DND-41 (cell line): ENCODE measurements around the gene CMTR1.

Experiments
- ATAC-seq: fragments of 200-7000 bp; cut with Tn5 transposase; 3 replicates; pipeline ENCODE4 v1.9.1; 2021; ENCODE audit warnings: low read depth; ENCODE audit not compliant: insufficient read depth
- DNase-seq: peaks from one replicate; pipeline ENCODE4 v3.0.0-alpha.2; 2020
- H2AFZ ChIP-seq: 2 replicates; pipeline ENCODE4 v1.6.0; 2012; ENCODE audit warnings: low read depth, low read length
- H3K27ac ChIP-seq: 2 replicates; pipeline ENCODE4 v1.5.1; 2012; ENCODE audit warnings: low read length, inconsistent platforms
- H3K27me3 ChIP-seq: fragments of 200-600 bp; sonication (generic); 2 replicates; pipeline ENCODE4 v1.6.0; 2012; ENCODE audit warnings: low read length, mild to moderate bottlenecking, inconsistent platforms; ENCODE audit not compliant: insufficient read depth, poor library complexity
- H3K36me3 ChIP-seq: 2 replicates; pipeline ENCODE4 v1.5.1; 2012; ENCODE audit warnings: low read length, inconsistent platforms; ENCODE audit not compliant: insufficient read depth
- H3K4me1 ChIP-seq: 2 replicates; pipeline ENCODE4 v1.5.1; 2012; ENCODE audit warnings: mild to moderate bottlenecking, low read length; ENCODE audit not compliant: insufficient read depth
- H3K4me2 ChIP-seq: 2 replicates; pipeline ENCODE4 v1.6.0; 2012; ENCODE audit warnings: mild to moderate bottlenecking, moderate library complexity, low read length, inconsistent platforms; ENCODE audit not compliant: insufficient read depth
- H3K4me3 ChIP-seq, 2 experiments: fragments of 200-600 bp in 1 of 2; shearing (Covaris generic) in 1 of 2; 2 replicates each; pipeline ENCODE4 v1.5.1; 2012 to 2016; ENCODE audit warnings: inconsistent platforms in 2 of 2, low read length in 2 of 2, mild to moderate bottlenecking in 2 of 2, low read depth in 1 of 2, moderate library complexity in 1 of 2
- H3K79me2 ChIP-seq: 2 replicates; pipeline ENCODE4 v1.6.0; 2012; ENCODE audit warnings: low read length, inconsistent platforms; ENCODE audit not compliant: insufficient read depth
- H3K9ac ChIP-seq: 2 replicates; pipeline ENCODE4 v1.6.0; 2012; ENCODE audit warnings: low read depth, mild to moderate bottlenecking, inconsistent platforms, low read length, moderate library complexity
- H3K9me3 ChIP-seq: 2 replicates; pipeline ENCODE4 v1.5.1; 2012; ENCODE audit warnings: low read length, moderate library complexity, mild to moderate bottlenecking, inconsistent platforms; ENCODE audit not compliant: insufficient read depth, severe bottlenecking
- H4K20me1 ChIP-seq: 2 replicates; pipeline ENCODE4 v1.6.0; 2012; ENCODE audit warnings: low read length; ENCODE audit not compliant: insufficient read depth
- EZH2 ChIP-seq: IDR thresholded peaks from 3 replicates; pipeline ENCODE4 v1.6.1; 2012; ENCODE audit warnings: borderline replicate concordance, low read depth, mild to moderate bottlenecking, moderate library complexity, low read length, inconsistent platforms; ENCODE audit not compliant: severe bottlenecking
- TF ChIP-seq, protein P1 (sequence below): IDR thresholded peaks from 2 replicates; pipeline ENCODE4 v1.5.1; 2012; ENCODE audit warnings: borderline replicate concordance, low read length, moderate library complexity, mild to moderate bottlenecking; ENCODE audit not compliant: poor library complexity, severe bottlenecking; ENCODE audit errors: extremely low read depth

CMTR1 gene

DNA sequence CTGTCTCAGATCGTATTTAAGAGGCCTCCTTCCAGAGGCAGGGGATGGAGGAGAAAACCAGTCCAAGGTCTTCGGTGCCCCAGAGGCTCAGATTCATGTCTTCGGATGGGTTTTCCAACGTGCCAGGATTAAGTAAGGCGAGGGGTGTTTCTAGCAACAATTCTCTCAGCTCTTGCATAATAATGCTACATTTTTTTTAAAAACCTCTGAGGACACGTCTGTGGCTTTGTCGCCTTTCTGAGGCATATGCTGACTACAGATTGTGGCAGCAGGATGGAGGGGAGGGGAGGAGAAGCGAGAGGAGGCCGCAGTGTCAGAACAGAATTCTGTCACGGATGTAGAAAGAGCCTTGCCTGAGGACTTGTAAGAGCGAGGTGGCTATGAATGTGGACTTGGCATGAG is 84.4 kb downstream of the CMTR1 start:
- peak overlapping the region; percentile 81 for H3K4me2 ChIP-seq
- H3K27ac ChIP-seq, result peak overlapping the region; percentile 90

DNA sequence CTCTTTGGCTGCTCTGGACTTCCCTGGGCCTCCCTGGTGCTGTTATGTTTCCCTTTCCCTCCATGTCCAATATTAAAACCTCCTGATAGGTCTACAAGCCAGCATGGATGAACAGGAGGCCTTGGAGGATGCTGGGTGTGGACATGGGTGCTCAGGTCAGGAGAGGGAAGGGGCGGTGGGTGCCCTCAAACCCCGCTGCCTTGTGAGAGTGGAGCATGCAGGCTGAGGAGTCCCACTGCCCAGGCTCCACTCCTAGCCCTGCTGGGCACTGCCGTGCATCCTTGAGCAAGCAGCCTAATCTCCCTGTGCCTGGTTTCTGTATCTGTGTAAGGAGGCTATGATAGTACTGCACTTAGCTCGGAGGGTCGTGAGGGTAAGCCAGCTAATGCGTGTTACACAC is 85.1 kb downstream of the CMTR1 start:
- Histone ChIP-seq H3K4me1 (peaks cover 52% of the 10 kb centered on the region), H3K27ac (no peak overlapping the region), H3K9me3 (no peaks in the 10 kb centered on the region), H3K79me2 (no peaks in the 10 kb centered on the region), H3K4me3 (no peak overlapping the region), H3K27me3 (no peaks in the 10 kb centered on the region), H3K9ac (no peak overlapping the region), H4K20me1 (0 out of 2 replicates have a peak, but pooled peaks cover 4% of the 10 kb centered on the region), H3K36me3 (no peaks in the 10 kb centered on the region), H3K4me2 (no peak overlapping the region), H2AFZ (no peak overlapping the region)
- DNase-seq (no peak), ATAC-seq (no peak)
- TF ChIP-seq EZH2, result no peak
- TF ChIP-seq, protein P1, sequence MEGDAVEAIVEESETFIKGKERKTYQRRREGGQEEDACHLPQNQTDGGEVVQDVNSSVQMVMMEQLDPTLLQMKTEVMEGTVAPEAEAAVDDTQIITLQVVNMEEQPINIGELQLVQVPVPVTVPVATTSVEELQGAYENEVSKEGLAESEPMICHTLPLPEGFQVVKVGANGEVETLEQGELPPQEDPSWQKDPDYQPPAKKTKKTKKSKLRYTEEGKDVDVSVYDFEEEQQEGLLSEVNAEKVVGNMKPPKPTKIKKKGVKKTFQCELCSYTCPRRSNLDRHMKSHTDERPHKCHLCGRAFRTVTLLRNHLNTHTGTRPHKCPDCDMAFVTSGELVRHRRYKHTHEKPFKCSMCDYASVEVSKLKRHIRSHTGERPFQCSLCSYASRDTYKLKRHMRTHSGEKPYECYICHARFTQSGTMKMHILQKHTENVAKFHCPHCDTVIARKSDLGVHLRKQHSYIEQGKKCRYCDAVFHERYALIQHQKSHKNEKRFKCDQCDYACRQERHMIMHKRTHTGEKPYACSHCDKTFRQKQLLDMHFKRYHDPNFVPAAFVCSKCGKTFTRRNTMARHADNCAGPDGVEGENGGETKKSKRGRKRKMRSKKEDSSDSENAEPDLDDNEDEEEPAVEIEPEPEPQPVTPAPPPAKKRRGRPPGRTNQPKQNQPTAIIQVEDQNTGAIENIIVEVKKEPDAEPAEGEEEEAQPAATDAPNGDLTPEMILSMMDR, result no peak

More for the DNA sequence above, 84.4 kb downstream of the CMTR1 start:
- H3K9me3 ChIP-seq, result no peaks in the 10 kb centered on the region
- 0 out of 2 replicates have a peak, but pooled peaks cover 4% of the 10 kb centered on the region for H4K20me1 ChIP-seq
- TF ChIP-seq, protein P1, result no peak
- TF ChIP-seq EZH2, result no peak
- no peaks in the 10 kb centered on the region for H3K79me2 ChIP-seq
- H3K36me3 ChIP-seq, result no peaks in the 10 kb centered on the region
- H3K27me3 ChIP-seq, result no peaks in the 10 kb centered on the region
- peak overlapping the region; percentile 64 for H3K9ac ChIP-seq
- ATAC-seq, result peak; percentile 59
- H3K4me1 ChIP-seq, result peaks cover 52% of the 10 kb centered on the region
- peak; percentile 80 for DNase-seq
- H3K4me3 ChIP-seq, result peak overlapping the region in 1 of 2 experiments; percentile 56; a peak in 1 of 4 replicates
- H2AFZ ChIP-seq, result no peak overlapping the region; the same call in 1 of the 2 replicates

DNA sequence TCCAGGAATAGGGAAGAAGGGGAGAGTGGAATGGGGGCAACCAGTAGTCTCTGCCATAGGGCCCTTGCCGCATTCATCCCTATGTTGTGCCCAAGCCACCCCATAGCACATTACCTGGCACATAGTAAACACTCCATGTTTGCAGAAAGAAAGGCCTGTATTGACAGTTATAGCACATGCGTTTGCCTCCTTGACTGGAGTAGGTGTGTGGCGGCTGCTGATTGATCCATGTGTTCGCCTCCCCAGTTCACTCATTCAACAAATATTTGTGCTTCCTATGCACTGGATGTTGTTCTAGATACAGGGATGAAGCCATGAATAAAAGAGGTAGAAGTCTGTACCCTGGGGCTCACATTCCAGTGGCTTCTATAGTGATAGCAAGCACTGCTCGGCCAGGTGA is 86.4 kb downstream of the CMTR1 start:
- H3K36me3 ChIP-seq, result no peaks in the 10 kb centered on the region
- ATAC-seq, result no peak
- no peak overlapping the region for H3K4me2 ChIP-seq
- H4K20me1 ChIP-seq, result 0 out of 2 replicates have a peak, but pooled peaks cover 4% of the 10 kb centered on the region
- H3K27me3 ChIP-seq, result no peaks in the 10 kb centered on the region
- H3K4me1 ChIP-seq, result peaks cover 47% of the 10 kb centered on the region
- no peaks in the 10 kb centered on the region for H3K9me3 ChIP-seq
- no peak for DNase-seq
- H3K79me2 ChIP-seq, result no peaks in the 10 kb centered on the region
- no peak overlapping the region for H2AFZ ChIP-seq
- no peak for TF ChIP-seq EZH2
- TF ChIP-seq, protein P1, result no peak
- H3K4me3 ChIP-seq, result no peak overlapping the region
- H3K9ac ChIP-seq, result no peak overlapping the region
- no peak overlapping the region for H3K27ac ChIP-seq
